ENCODE measurements around the gene TPCN1.

TPCN1 gene

GRCh38 chr12:113276946-113277500 lies 55.8 kb downstream of the TPCN1 start:
- no peak for TF ChIP-seq CTCF (IDR thresholded peaks at IDR 0.05; ENCODE audit: low read depth, low read length)
- no peak overlapping the region for H3K4me3 ChIP-seq (ENCODE audit: low read depth, low read length)
- in situ Hi-C loops (cut with HindIII; ENCODE audit: low sequenced_read_pairs), result no loop called here
- no peak for DNase-seq (ENCODE audit: low read depth, low spot score)

DNA sequence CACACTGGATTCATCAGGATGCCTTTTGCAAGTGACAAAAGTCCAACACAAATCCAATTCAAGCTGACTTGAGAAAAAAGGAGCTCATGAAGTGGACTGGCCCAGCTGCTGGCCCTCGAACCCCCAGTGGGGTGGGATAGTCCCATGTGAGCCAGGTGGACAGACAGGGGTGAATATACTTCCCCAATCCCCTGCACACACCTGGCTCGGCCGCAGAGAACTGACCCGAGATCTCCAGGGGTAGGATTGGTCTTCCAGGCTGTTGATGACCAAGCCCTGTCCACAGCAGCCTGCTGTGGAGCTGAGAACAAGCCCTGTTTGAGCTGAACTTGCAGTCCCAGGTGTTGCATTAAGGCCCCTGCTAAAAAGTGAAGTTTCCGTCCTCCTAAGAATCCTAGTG lies 56.2 kb downstream of the TPCN1 start:
- in situ Hi-C loops (cut with HindIII; ENCODE audit: low sequenced_read_pairs), result no loop called here
- no peak overlapping the region for H3K4me3 ChIP-seq (ENCODE audit: low read depth, low read length)
- no peak for DNase-seq (ENCODE audit: low read depth, low spot score)
- TF ChIP-seq CTCF (IDR thresholded peaks at IDR 0.05; ENCODE audit: low read depth, low read length), result no peak

- no peak overlapping the region for H3K4me3 ChIP-seq (ENCODE audit: low read depth, low read length)
- TF ChIP-seq CTCF (IDR thresholded peaks at IDR 0.05; ENCODE audit: low read depth, low read length), result no peak
- in situ Hi-C loops (cut with HindIII; ENCODE audit: low sequenced_read_pairs), result no loop called here
- no peak for DNase-seq (ENCODE audit: low read depth, low spot score)
Observed at GRCh38 chr12:113278141-113278540, 56.9 kb downstream of the TPCN1 start.

DNA sequence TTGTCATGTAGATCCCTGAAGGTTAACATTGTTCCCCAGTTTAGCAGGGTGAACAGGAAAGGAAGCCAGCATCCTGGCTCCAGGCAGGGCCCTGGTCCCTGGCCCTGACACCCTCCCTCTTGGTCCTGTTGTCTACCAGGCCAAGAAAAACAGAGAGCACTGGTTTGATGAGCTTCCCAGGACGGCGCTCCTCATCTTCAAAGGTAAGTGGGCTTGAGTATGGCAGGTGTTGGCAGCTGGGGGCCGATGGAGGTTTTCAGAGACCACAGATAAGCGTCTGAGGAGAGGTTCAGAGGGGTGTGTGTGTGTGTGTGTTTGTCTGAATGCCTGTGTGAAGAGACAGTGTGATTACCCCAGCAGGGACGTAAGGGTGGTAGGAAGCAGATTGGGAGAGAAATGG lies 57.4 kb downstream of the TPCN1 start:
- DNase-seq (ENCODE audit: low read depth, low spot score), result no peak
- in situ Hi-C loops (cut with HindIII; ENCODE audit: low sequenced_read_pairs), result no loop called here
- H3K4me3 ChIP-seq (ENCODE audit: low read depth, low read length), result no peak overlapping the region
- TF ChIP-seq CTCF (IDR thresholded peaks at IDR 0.05; ENCODE audit: low read depth, low read length), result no peak

DNA sequence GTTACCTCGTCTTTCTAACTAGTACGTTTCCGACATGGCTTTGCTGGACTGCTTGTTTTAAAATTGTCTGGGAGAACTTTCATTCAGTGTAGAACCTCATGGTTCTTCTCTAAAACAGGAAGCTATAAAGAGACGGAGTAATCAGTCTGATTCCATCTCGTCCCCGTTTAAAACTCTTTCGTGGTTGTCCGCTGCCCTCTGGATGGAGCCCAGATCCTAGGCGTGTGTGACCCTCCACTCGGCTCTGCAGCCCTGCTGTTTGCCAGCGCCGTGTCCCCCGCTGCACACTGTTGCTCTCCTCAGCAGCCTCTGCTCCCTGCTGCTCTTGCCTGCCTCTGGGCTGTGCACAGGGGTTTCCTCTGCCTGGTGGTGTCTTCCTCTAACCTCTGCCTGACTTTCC lies 63.5 kb downstream of the TPCN1 start:
- in situ Hi-C loops (cut with HindIII; ENCODE audit: low sequenced_read_pairs), result no loop called here
- TF ChIP-seq CTCF (IDR thresholded peaks at IDR 0.05; ENCODE audit: low read depth, low read length), result no peak
- H3K4me3 ChIP-seq (ENCODE audit: low read depth, low read length), result no peak overlapping the region
- DNase-seq (ENCODE audit: low read depth, low spot score), result no peak

DNA sequence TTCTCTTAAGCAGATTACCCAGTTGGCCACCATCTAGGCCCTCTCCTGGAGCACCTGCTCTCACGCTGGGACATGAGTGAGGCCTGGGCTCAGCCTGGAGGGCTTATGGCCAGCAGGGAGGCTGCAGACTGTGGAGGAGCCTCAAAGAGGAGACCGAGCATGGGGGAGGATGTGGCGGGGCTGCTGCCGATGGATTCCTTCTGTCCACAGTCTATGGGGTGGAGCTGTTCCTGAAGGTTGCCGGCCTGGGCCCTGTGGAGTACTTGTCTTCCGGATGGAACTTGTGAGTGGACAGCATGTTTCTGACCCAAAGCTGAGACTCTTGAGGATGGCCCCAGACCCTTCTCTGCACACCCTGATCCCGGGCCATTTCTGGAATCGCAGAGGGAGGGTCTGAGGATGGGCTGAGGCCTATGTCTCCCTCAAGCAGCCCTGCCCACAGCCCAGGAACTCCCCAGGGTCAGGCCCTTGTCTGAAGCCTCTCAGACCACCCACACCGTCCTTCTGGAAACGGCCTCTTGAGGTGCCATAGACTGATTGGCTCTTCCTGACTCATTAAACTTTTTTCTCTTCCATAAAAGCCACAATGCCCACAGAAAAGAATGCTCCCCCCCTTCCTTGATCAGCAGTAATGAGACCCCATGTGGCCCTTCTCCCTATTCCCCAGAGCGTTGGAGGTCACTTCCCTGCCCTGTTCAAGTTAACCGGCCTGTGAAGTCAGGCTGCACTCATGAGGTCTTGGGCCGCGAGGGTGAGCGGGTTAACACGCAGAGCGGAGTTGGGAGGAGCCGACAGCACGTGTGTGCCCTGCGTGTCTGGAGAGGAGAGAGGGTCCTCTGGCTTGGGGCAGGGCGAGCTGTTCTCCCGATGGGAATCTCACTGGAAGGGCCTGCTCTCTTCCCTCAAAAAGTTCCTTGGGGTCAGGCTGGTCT lies 64.7 kb downstream of the TPCN1 start:
- in situ Hi-C loops (cut with HindIII; ENCODE audit: low sequenced_read_pairs), result no loop called here
- DNase-seq (ENCODE audit: low read depth, low spot score), result no peak
- TF ChIP-seq CTCF (IDR thresholded peaks at IDR 0.05; ENCODE audit: low read depth, low read length), result no peak
- no peak overlapping the region for H3K4me3 ChIP-seq (ENCODE audit: low read depth, low read length)

All from astrocyte of the spinal cord (primary cell).